Thoracic aorta (tissue), 2 donors: ENCODE results near the gene FKBP8. TPM values are rescaled to one million over a fixed set of nuclear protein-coding genes. Genes with fewer than 3 reads are reported as not detected.
"Not testable (repeated sequence)": the region's sequence is repeated elsewhere in the genome, so short reads cannot be mapped to it uniquely, and the experiment has no call there.

Experiments used
- ATAC-seq: fragments of 150-250 bp; one replicate; pipeline ENCODE4 v1.8.0; 2017; ENCODE audit warnings: low read depth; ENCODE audit not compliant: insufficient number of reproducible peaks, low FRiP score
- DNase-seq: peaks from one replicate; pipeline ENCODE4 v3.0.0-alpha.2; 2020; ENCODE audit warnings: low spot score
- H3K27ac ChIP-seq, 2 donors: fragments of 200-600 bp; sonication (generic); 1 replicate in 1 of 2; 2 replicates in 1 of 2; pipeline ENCODE4 v1.5.1; 2016; ENCODE audit warnings: mild to moderate bottlenecking in 2 of 2, moderate library complexity in 2 of 2
- H3K27me3 ChIP-seq: fragments of 200-600 bp; sonication (generic); replicated peaks from 2 replicates; pipeline ENCODE4 v1.6.0; 2016; ENCODE audit warnings: mild to moderate bottlenecking; ENCODE audit not compliant: insufficient read depth
- H3K36me3 ChIP-seq: fragments of 200-600 bp; sonication (generic); one replicate; pipeline ENCODE4 v1.5.1; 2016
- H3K4me1 ChIP-seq, 2 donors: fragments of 200-600 bp; sonication (generic); 1 replicate in 1 of 2; 2 replicates in 1 of 2; pipeline versions ENCODE4 v1.5.1 to v1.6.0; 2016; ENCODE audit warnings: low read depth in 2 of 2, mild to moderate bottlenecking in 1 of 2; ENCODE audit not compliant: control insufficient read depth in 1 of 2
- H3K4me3 ChIP-seq: fragments of 200-600 bp; sonication (generic); 2 replicates; pipeline ENCODE4 v1.5.1; 2016; ENCODE audit warnings: mild to moderate bottlenecking
- H3K9me3 ChIP-seq: fragments of 200-600 bp; sonication (generic); 2 replicates; pipeline ENCODE4 v1.5.1; 2016
- CTCF ChIP-seq: fragments of 200-600 bp; sonication (generic); IDR thresholded peaks from one replicate; pipeline ENCODE4 v1.5.1; 2019; ENCODE audit warnings: antibody characterized with exemption
- total RNA-seq, 2 donors: library from RNA; depleted of rRNA; stranded (reverse); fragments of >200 nt; gene quantifications; one replicate each; pipeline versions ENCODE4 v1.1.0 to v1.2.3, GENCODE V29; 2016

Gene FKBP8
- total RNA-seq, 2 donors from 2014 or later: 237 to 446 TPM

- H3K4me1 ChIP-seq: no peaks in the 10 kb centered on the region
- ATAC-seq (no peak), DNase-seq (no peak)
- H3K36me3 ChIP-seq: peaks cover 22% of the 10 kb centered on the region
- H3K4me3 ChIP-seq: no peak overlapping the region
- no peak for TF ChIP-seq CTCF
- H3K27ac ChIP-seq: no peak overlapping the region
- no peaks in the 10 kb centered on the region for H3K27me3 ChIP-seq
- no peaks in the 10 kb centered on the region for H3K9me3 ChIP-seq
Observed at GRCh38 chr19:18529782-18530181, 13.6 kb downstream of the FKBP8 start.

GRCh38 chr19:18526316-18526715, 17.1 kb downstream of the FKBP8 start:
- no peaks in the 10 kb centered on the region for H3K9me3 ChIP-seq
- H3K4me1 ChIP-seq: no peaks in the 10 kb centered on the region
- TF ChIP-seq CTCF: no peak
- H3K36me3 ChIP-seq: peaks cover 2% of the 10 kb centered on the region
- H3K27me3 ChIP-seq: no peaks in the 10 kb centered on the region
- H3K4me3 ChIP-seq: no peak overlapping the region
- ATAC-seq (no peak), DNase-seq (no peak)
- no peak overlapping the region for H3K27ac ChIP-seq

GRCh38 chr19:18523841-18524240, 19.5 kb downstream of the FKBP8 start:
- DNase-seq (no peak), ATAC-seq (no peak)
- H3K4me3 ChIP-seq: no peak overlapping the region
- no peaks in the 10 kb centered on the region for H3K27me3 ChIP-seq
- no peak overlapping the region for H3K27ac ChIP-seq
- H3K4me1 ChIP-seq: peaks cover 8 to 14% of the 10 kb centered on the region in 2 donors
- no peak for TF ChIP-seq CTCF
- no peaks in the 10 kb centered on the region for H3K36me3 ChIP-seq
- H3K9me3 ChIP-seq: no peaks in the 10 kb centered on the region

- H3K36me3 ChIP-seq, H3K27me3 ChIP-seq, H3K9me3 ChIP-seq, DNase-seq: not testable (repeated sequence)
- peak overlapping the region; percentile 68 for H3K4me3 ChIP-seq
- peaks cover 8 to 19% of the 10 kb centered on the region in 2 donors for H3K4me1 ChIP-seq
- peak overlapping the region in 1 of 2 donors; percentile 35 for H3K27ac ChIP-seq
- ATAC-seq: peak; percentile 0
Observed at GRCh38 chr19:18522862-18523440, 20.4 kb downstream of the FKBP8 start.

GRCh38 chr19:18522124-18522861, 21.1 kb downstream of the FKBP8 start:
- TF ChIP-seq CTCF: no peak
- ATAC-seq: peak; percentile 90
- Histone ChIP-seq H3K27ac (peak overlapping the region in 1 of 2 donors; percentile 98), H3K4me1 (peaks cover 8 to 21% of the 10 kb centered on the region in 2 donors), H3K36me3 (no peaks in the 10 kb centered on the region), H3K4me3 (peak overlapping the region; percentile 96), H3K27me3 (no peaks in the 10 kb centered on the region), H3K9me3 (no peaks in the 10 kb centered on the region)
- peak; percentile 100 for DNase-seq
